ENCODE data around the gene RHEB. TPM values are rescaled to one million over a fixed set of nuclear protein-coding genes. Genes with fewer than 3 reads are reported as not detected.

RHEB gene
- total RNA-seq, 1 experiment from 2014 or later = 156 TPM

- H3K9me3 Mint-ChIP-seq (ENCODE audit: unreplicated experiment) = peaks cover 2% of the 10 kb centered on the region
- H3K4me3 Mint-ChIP-seq (ENCODE audit: unreplicated experiment) = peak overlapping the region; percentile 39
- CTCF ChIA-PET = interaction anchor here (0.7 kb wide), 1 partner anchor 55 kb away, joined by 4 read pairs; no protein-coding TSS in a partner anchor
- Histone ChIP-seq H3K9me3 (0 out of 2 replicates have a peak, but pooled peaks cover 3% of the 10 kb centered on the region), H3K4me1 (peaks cover 33% of the 10 kb centered on the region), H3K4me3 (ENCODE audit: low read depth, low read length) (no peak overlapping the region), H3K27me3 (replicated peaks; ENCODE audit: control insufficient read depth, insufficient read depth, low read length) (no peaks in the 10 kb centered on the region), H3K36me3 (ENCODE audit: control insufficient read depth, insufficient read depth, low read length) (no peaks in the 10 kb centered on the region)
- no peaks in the 10 kb centered on the region for H3K27me3 Mint-ChIP-seq (ENCODE audit: insufficient read depth, unreplicated experiment)
- no peaks in the 10 kb centered on the region for H3K36me3 Mint-ChIP-seq (ENCODE audit: insufficient read depth, unreplicated experiment)
- peak overlapping the region; percentile 94 for H3K27ac Mint-ChIP-seq (ENCODE audit: unreplicated experiment)
- TF ChIP-seq, protein P1, sequence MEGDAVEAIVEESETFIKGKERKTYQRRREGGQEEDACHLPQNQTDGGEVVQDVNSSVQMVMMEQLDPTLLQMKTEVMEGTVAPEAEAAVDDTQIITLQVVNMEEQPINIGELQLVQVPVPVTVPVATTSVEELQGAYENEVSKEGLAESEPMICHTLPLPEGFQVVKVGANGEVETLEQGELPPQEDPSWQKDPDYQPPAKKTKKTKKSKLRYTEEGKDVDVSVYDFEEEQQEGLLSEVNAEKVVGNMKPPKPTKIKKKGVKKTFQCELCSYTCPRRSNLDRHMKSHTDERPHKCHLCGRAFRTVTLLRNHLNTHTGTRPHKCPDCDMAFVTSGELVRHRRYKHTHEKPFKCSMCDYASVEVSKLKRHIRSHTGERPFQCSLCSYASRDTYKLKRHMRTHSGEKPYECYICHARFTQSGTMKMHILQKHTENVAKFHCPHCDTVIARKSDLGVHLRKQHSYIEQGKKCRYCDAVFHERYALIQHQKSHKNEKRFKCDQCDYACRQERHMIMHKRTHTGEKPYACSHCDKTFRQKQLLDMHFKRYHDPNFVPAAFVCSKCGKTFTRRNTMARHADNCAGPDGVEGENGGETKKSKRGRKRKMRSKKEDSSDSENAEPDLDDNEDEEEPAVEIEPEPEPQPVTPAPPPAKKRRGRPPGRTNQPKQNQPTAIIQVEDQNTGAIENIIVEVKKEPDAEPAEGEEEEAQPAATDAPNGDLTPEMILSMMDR (IDR thresholded peaks at IDR 0.05; ENCODE audit: insufficient read depth in 1 of 2, low read depth in 1 of 2, low read length in 1 of 2, severe bottlenecking in 1 of 2, unreplicated experiment in 1 of 2) = no peak
- BruUV-seq (replicated peaks) = no TSS peak
- POLR2A ChIA-PET = no interaction called here
- H3K4me1 Mint-ChIP-seq (ENCODE audit: low read depth, unreplicated experiment) = peaks cover 33% of the 10 kb centered on the region
- DNase-seq = no peak
- intact Hi-C loops (cut with micrococcal nuclease; ENCODE audit: unreplicated experiment) = loop anchor here (1.0 kb wide), 2 partner anchors 32 to 60 kb away; no protein-coding TSS in a partner anchor
Measured at GRCh38 chr7:151427705-151428377, 91.9 kb downstream of the RHEB start.

DNA sequence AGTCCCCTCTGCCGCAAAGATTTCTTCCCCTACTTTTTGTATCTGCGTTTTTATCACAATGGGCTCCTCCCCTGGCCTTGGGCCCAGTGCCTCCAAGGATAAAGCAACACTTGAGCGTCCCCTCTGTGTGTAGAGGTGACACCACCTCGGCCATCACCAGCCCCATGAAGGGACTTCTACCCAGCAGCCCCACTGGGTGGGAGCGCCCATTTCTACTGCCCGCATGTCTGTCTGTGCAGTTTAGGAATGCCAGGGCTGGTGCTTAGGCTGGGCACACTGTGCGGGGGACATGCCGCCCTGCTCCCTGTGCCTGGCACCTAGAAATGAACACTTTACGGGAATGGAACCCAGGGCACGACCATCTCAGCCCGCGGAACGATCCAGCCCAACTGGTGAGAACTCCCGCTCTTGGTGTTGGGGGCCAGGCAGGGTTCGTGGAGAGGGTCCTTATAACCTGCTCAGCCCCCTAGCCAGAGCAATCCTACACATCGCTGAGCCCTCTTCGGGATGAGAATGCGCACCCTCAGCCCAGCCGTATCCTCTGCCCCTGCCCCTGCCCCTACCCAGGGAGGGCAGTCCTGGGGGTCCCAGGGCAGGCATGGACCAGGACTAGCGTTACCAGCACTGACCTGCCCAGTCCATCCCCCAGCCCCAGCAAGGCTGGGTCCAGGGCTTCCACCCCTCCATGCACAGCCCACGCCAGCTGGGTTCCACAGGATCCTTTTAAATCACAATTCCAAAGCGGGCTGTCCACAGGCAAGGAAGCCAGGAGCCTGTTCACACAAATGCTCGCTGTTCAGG is 92.6 kb downstream of the RHEB start:
- Mint-ChIP-seq H3K27ac (ENCODE audit: unreplicated experiment) (no peak overlapping the region), H3K4me3 (ENCODE audit: unreplicated experiment) (no peak overlapping the region), H3K4me1 (ENCODE audit: low read depth, unreplicated experiment) (peaks cover 35% of the 10 kb centered on the region), H3K27me3 (ENCODE audit: insufficient read depth, unreplicated experiment) (no peaks in the 10 kb centered on the region), H3K9me3 (ENCODE audit: unreplicated experiment) (peaks cover 10% of the 10 kb centered on the region), H3K36me3 (ENCODE audit: insufficient read depth, unreplicated experiment) (no peaks in the 10 kb centered on the region)
- intact Hi-C loops (cut with micrococcal nuclease; ENCODE audit: unreplicated experiment) = no loop called here
- no TSS peak for BruUV-seq (replicated peaks)
- no peaks in the 10 kb centered on the region for H3K36me3 ChIP-seq (ENCODE audit: control insufficient read depth, insufficient read depth, low read length)
- H3K27me3 ChIP-seq (replicated peaks; ENCODE audit: control insufficient read depth, insufficient read depth, low read length) = no peaks in the 10 kb centered on the region
- H3K9me3 ChIP-seq = peaks cover 9% of the 10 kb centered on the region
- ChIA-PET POLR2A (no interaction called here), CTCF (no interaction called here)
- DNase-seq = no peak
- peaks cover 33% of the 10 kb centered on the region for H3K4me1 ChIP-seq
- TF ChIP-seq, protein P1 (IDR thresholded peaks at IDR 0.05; ENCODE audit: insufficient read depth in 1 of 2, low read depth in 1 of 2, low read length in 1 of 2, severe bottlenecking in 1 of 2, unreplicated experiment in 1 of 2) = no peak
- H3K4me3 ChIP-seq (ENCODE audit: low read depth, low read length) = no peak overlapping the region

DNA sequence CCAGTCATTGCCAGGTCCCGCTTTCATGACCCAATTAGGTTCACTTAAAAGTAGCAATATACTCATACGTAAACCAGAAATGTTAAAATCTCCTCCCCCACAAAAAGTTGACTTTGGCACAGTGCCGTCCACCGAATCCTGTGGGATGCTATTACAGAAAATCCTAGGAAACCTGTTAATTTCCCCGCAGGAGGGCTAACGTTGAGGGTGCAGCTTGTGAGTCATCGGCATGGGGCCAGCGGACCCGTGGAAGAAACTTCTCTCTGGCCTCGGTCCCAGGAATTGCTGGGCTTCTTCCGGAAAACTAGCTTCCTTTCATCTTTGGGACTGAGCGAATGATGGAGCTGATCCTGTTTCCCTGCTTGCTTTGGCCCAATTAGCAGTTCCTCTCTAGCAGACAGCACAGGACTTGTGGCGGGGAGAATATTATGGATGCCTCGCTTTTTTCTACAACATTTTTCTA is 93.2 kb downstream of the RHEB start:
- no TSS peak for BruUV-seq (replicated peaks)

More for the DNA sequence above, 93.2 kb downstream of the RHEB start:
- H3K4me1 ChIP-seq = peaks cover 33% of the 10 kb centered on the region
- no peak for DNase-seq
- H3K9me3 Mint-ChIP-seq (ENCODE audit: unreplicated experiment) = peaks cover 13% of the 10 kb centered on the region
- TF ChIP-seq, protein P1 (IDR thresholded peaks at IDR 0.05; ENCODE audit: insufficient read depth in 1 of 2, low read depth in 1 of 2, low read length in 1 of 2, severe bottlenecking in 1 of 2, unreplicated experiment in 1 of 2) = no peak
- intact Hi-C loops (cut with micrococcal nuclease; ENCODE audit: unreplicated experiment) = no loop called here
- H3K27ac Mint-ChIP-seq (ENCODE audit: unreplicated experiment) = no peak overlapping the region
- no peaks in the 10 kb centered on the region for H3K27me3 ChIP-seq (replicated peaks; ENCODE audit: control insufficient read depth, insufficient read depth, low read length)
- H3K27me3 Mint-ChIP-seq (ENCODE audit: insufficient read depth, unreplicated experiment) = no peaks in the 10 kb centered on the region
- CTCF ChIA-PET = no interaction called here
- H3K36me3 ChIP-seq (ENCODE audit: control insufficient read depth, insufficient read depth, low read length) = no peaks in the 10 kb centered on the region
- POLR2A ChIA-PET = no interaction called here
- peaks cover 35% of the 10 kb centered on the region for H3K4me1 Mint-ChIP-seq (ENCODE audit: low read depth, unreplicated experiment)
- no peak overlapping the region for H3K4me3 Mint-ChIP-seq (ENCODE audit: unreplicated experiment)
- peaks cover 15% of the 10 kb centered on the region for H3K9me3 ChIP-seq
- no peak overlapping the region for H3K4me3 ChIP-seq (ENCODE audit: low read depth, low read length)
- no peaks in the 10 kb centered on the region for H3K36me3 Mint-ChIP-seq (ENCODE audit: insufficient read depth, unreplicated experiment)

Data from Caco-2 (cell line).